Ovary (tissue), 3 donors: ENCODE results near the gene ZNF729.

Experiments
- POLR2A ChIP-seq: fragments of 450-650 bp; IDR thresholded peaks from one replicate; pipeline ENCODE4 v1.6.1; 2017; ENCODE audit warnings: antibody characterized with exemption, mild to moderate bottlenecking, moderate library complexity
- TF ChIP-seq, protein P1 (sequence below), 3 donors: fragments of 450-650 bp in 2 of 3; fragments of 200-600 bp in 1 of 3; IDR thresholded peaks; one replicate each; pipeline versions ENCODE4 v1.5.1 to v1.8.0; 2016 to 2022; ENCODE audit warnings: antibody characterized with exemption in 3 of 3, mild to moderate bottlenecking in 1 of 3
- donor health status: DM: no; HTN: no; CAD: no.

DNA sequence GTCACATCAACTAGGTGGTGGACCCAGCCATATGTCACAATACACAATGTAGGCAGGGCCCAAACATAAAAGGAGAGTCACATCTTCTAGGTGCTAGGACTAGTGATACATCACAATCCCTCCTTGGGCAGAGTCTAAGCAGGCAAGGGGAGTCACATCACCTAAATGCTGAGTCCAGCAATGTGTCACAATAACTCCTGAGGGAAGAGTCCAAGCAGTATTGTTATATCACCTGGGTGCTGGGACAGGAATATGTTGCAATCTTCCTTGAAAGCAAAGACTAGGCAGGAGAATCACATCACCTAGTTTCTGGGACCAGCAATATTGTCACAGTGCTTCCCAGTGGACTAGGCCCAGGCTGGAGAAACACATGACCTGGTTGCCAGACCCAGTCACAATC is 29.4 kb upstream of the ZNF729 start:
- TF ChIP-seq, protein P1, sequence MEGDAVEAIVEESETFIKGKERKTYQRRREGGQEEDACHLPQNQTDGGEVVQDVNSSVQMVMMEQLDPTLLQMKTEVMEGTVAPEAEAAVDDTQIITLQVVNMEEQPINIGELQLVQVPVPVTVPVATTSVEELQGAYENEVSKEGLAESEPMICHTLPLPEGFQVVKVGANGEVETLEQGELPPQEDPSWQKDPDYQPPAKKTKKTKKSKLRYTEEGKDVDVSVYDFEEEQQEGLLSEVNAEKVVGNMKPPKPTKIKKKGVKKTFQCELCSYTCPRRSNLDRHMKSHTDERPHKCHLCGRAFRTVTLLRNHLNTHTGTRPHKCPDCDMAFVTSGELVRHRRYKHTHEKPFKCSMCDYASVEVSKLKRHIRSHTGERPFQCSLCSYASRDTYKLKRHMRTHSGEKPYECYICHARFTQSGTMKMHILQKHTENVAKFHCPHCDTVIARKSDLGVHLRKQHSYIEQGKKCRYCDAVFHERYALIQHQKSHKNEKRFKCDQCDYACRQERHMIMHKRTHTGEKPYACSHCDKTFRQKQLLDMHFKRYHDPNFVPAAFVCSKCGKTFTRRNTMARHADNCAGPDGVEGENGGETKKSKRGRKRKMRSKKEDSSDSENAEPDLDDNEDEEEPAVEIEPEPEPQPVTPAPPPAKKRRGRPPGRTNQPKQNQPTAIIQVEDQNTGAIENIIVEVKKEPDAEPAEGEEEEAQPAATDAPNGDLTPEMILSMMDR (IDR thresholded peaks at IDR 0.05) = no peak
- no peak for TF ChIP-seq POLR2A
